GM12878 (cell line): ENCODE data around the gene ABCG2. TPM values are rescaled to one million over a fixed set of nuclear protein-coding genes. Genes with fewer than 3 reads are reported as not detected.

Experiments used
- ATAC-seq: fragments of 200-7000 bp; cut with Tn5 transposase; 3 replicates; pipeline ENCODE4 v1.9.1; 2020; ENCODE audit warnings: mild to moderate bottlenecking, moderate library complexity
- BruUV-seq: library from RNA; stranded (reverse); fragments of 400-500 nt; replicated peaks from 2 replicates; lab custom pipeline; 2021; lab: Mats Ljungman, UMichigan
- CTCF ChIA-PET: fragments of 300-600 bp; sonication (Branson Sonifier 250); formaldehyde crosslinking; extraction: SDS; loops from one replicate; lab custom pipeline; 2021; ENCODE audit warnings: inconsistent platforms; lab: Yijun Ruan, JAX
- POLR2A ChIA-PET: fragments of 350-600 bp; formaldehyde crosslinking; extraction: SDS; loops from one replicate; lab custom pipeline; 2021; ENCODE audit warnings: inconsistent platforms; lab: Charles Lee
- RAD21 ChIA-PET: fragments of 300-600 bp; sonication (Branson Sonifier 250); formaldehyde crosslinking; loops from one replicate; lab custom pipeline; 2023; ENCODE audit warnings: antibody characterized with exemption; ENCODE audit not compliant: unreplicated experiment; lab: Charles Lee
- SMC1A ChIA-PET: fragments of 300-600 bp; sonication (Branson Sonifier 250); formaldehyde crosslinking; loops from one replicate; lab custom pipeline; 2023; ENCODE audit not compliant: unreplicated experiment, uncharacterized antibody; lab: Charles Lee
- DNase-seq: peaks from one replicate; pipeline ENCODE4 v3.0.0-alpha.2; 2011; ENCODE audit warnings: low read depth, low spot score
- FAIRE-seq: peaks from 3 replicates; lab custom pipeline; 2011; peaks lifted over from hg19 to GRCh38; lab: Jason Lieb, UNC
- H2AFZ ChIP-seq: 2 replicates; pipeline ENCODE4 v1.6.0; 2011; ENCODE audit warnings: low read depth, low read length, control low read depth; ENCODE audit not compliant: control insufficient read depth
- H3K27ac ChIP-seq: 2 replicates; pipeline ENCODE4 v1.5.1; 2011; ENCODE audit warnings: control low read depth; ENCODE audit not compliant: control insufficient read depth, insufficient read depth
- H3K27me3 ChIP-seq, 2 experiments: replicated peaks in 1 of 2; 2 replicates each; pipeline versions ENCODE4 v1.6.0 to v1.6.1; 2011; ENCODE audit warnings: low read length in 1 of 2; ENCODE audit not compliant: control insufficient read depth in 2 of 2, insufficient read depth in 2 of 2
- H3K36me3 ChIP-seq, 2 experiments: 2 replicates each; pipeline ENCODE4 v1.5.1; 2011; ENCODE audit warnings: low read length in 1 of 2; ENCODE audit not compliant: control insufficient read depth in 2 of 2, insufficient read depth in 2 of 2
- H3K4me1 ChIP-seq: 2 replicates; pipeline ENCODE4 v1.6.1; 2011; ENCODE audit warnings: mild to moderate bottlenecking, low read length, moderate library complexity, mixed read lengths; ENCODE audit not compliant: control insufficient read depth, insufficient read depth
- H3K4me2 ChIP-seq: 2 replicates; pipeline ENCODE4 v1.6.0; 2011; ENCODE audit warnings: control low read depth; ENCODE audit not compliant: control insufficient read depth, insufficient read depth
- H3K4me3 ChIP-seq: fragments of 200-600 bp; sonication (generic); 2 replicates; pipeline ENCODE4 v1.5.1; 2016
- H3K79me2 ChIP-seq: 2 replicates; pipeline ENCODE4 v1.6.0; 2011; ENCODE audit warnings: low read length; ENCODE audit not compliant: control insufficient read depth, insufficient read depth
- H3K9ac ChIP-seq: 2 replicates; pipeline ENCODE4 v1.8.0; 2011; ENCODE audit warnings: low read length, control low read depth, mixed read lengths; ENCODE audit not compliant: control insufficient read depth, insufficient read depth
- H3K9me3 ChIP-seq: replicated peaks from 3 replicates; pipeline ENCODE4 v1.5.1; 2011; ENCODE audit warnings: mild to moderate bottlenecking, low read length; ENCODE audit not compliant: control insufficient read depth, insufficient read depth
- H4K20me1 ChIP-seq: 2 replicates; pipeline ENCODE4 v1.6.0; 2011; ENCODE audit not compliant: control insufficient read depth, insufficient read depth
- CBFB ChIP-seq: IDR thresholded peaks from 2 replicates; pipeline ENCODE4 v1.6.1; 2016; ENCODE audit warnings: antibody characterized with exemption, low read depth
- CHD4 ChIP-seq: fragments of 200-600 bp; sonication (generic); IDR thresholded peaks from 2 replicates; pipeline ENCODE4 v1.6.1; 2016; ENCODE audit warnings: mild to moderate bottlenecking
- EZH2 ChIP-seq: IDR thresholded peaks from 2 replicates; pipeline ENCODE4 v1.6.1; 2012; ENCODE audit warnings: low read depth, mild to moderate bottlenecking, control low read depth, inconsistent platforms, low read length, borderline replicate concordance; ENCODE audit not compliant: control insufficient read depth
- POLR2A ChIP-seq: IDR thresholded peaks from 2 replicates; pipeline ENCODE4 v1.6.1; 2011; ENCODE audit warnings: low read depth, mild to moderate bottlenecking, low read length
- RAD51 ChIP-seq: fragments of 450-650 bp; IDR thresholded peaks from 2 replicates; pipeline ENCODE4 v1.6.1; 2016; ENCODE audit warnings: moderate library complexity, mild to moderate bottlenecking, inconsistent platforms
- RB1 ChIP-seq: fragments of 450-650 bp; formaldehyde crosslinking; IDR thresholded peaks from 2 replicates; pipeline ENCODE4 v1.6.1; 2017; ENCODE audit warnings: mild to moderate bottlenecking, borderline replicate concordance
- STAT1 ChIP-seq: fragments of 450-650 bp; conservative IDR thresholded peaks from 2 replicates; pipeline ENCODE4 v1.6.1; 2014; ENCODE audit warnings: antibody characterized with exemption, mild to moderate bottlenecking
- TARDBP ChIP-seq: IDR thresholded peaks from 2 replicates; pipeline ENCODE4 v1.6.1; 2016; ENCODE audit warnings: borderline replicate concordance
- TCF12 ChIP-seq: IDR thresholded peaks from 2 replicates; pipeline ENCODE4 v1.6.1; 2011; ENCODE audit warnings: low read depth, mild to moderate bottlenecking, low read length
- ZNF622 ChIP-seq: fragments of 450-650 bp; IDR thresholded peaks from 2 replicates; pipeline ENCODE4 v1.6.1; 2017; ENCODE audit warnings: mild to moderate bottlenecking, inconsistent platforms
- WGBS: methylation state at CpG from one replicate; pipeline ENCODE4 v1.1.6; 2016; ENCODE audit warnings: low lambda C conversion rate; ENCODE audit not compliant: insufficient replicate concordance, insufficient coverage; ENCODE audit errors: missing lambda C conversion rate; 5-methylcytosine and 5-hydroxymethylcytosine counted together
- in situ Hi-C: fragments of 300-500 bp; cut with MboI; formaldehyde crosslinking; loops from 9 replicates; pipeline ENCODE4 v1.14.3; 2018; ENCODE audit warnings: mixed read lengths
- intact Hi-C: fragments of 100-400 bp; cut with micrococcal nuclease; formaldehyde crosslinking; loops from one replicate; pipeline ENCODE4 v1.14.2; 2022; ENCODE audit not compliant: unreplicated experiment
- polyA plus RNA-seq, 11 experiments: library from polyadenylated mRNA; depleted of rRNA in 4 of 11; unstranded in 6 of 11; stranded (reverse) in 5 of 11; fragments of >200 nt; fragmentation: Nextera tagmentation in 4 of 11; fragmentation: Illumina TruSeq in 1 of 11; extraction: Ambion mirVana in 4 of 11; extraction: Trizol in 1 of 11; gene quantifications; 1 replicate in 1 of 11; 2 replicates in 10 of 11; pipeline versions ENCODE4 v1.2.1 to v1.2.3, GENCODE V29; 2011 to 2016; ENCODE audit warnings: inconsistent platforms in 2 of 11, missing spikeins in 2 of 11, low read depth in 1 of 11
- total RNA-seq, 4 experiments: library from RNA; depleted of rRNA in 3 of 4; stranded (reverse); fragments of >200 nt in 3 of 4; fragmentation: Illumina TruSeq in 1 of 4; extraction: Trizol in 1 of 4; gene quantifications; 2 replicates each; pipeline versions ENCODE4 v1.2.1 to v1.2.3, GENCODE V29; 2013 to 2021
- TF ChIP-seq, protein P1 (sequence below): fragments of 450-650 bp; conservative IDR thresholded peaks from 2 replicates; pipeline ENCODE4 v1.6.1; 2017; ENCODE audit warnings: mild to moderate bottlenecking, moderate library complexity
- TF ChIP-seq, protein P2 (sequence below): IDR thresholded peaks from 2 replicates; pipeline ENCODE4 v1.6.1; 2012; ENCODE audit warnings: mild to moderate bottlenecking, low read depth, low read length

The ABCG2 gene
- total and polyA plus RNA-seq, 10 of the 15 experiments (the other 5 are each of a cell fraction or from before 2014, with no cell fraction given): 0.03 to 0.06 (median 0.04) TPM; not detected in 7

DNA sequence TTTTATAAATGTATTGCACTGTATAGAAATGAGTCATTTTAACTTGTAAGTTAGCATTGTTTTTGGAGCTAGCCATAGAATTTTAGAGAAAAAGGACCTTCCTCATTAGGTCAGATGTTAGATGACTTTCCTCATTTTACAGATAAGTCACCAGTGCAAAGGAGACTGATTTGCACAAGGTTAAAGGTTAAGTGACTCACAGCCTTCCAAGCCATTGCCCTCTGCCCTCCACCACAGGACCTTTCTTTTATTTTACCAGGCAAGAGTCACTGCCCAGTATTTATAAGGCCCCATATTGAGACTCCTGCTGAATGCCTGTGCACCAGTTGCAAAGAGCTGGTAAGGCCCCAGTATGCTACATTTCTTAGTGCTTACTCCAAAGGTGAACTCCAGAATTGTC, 4.2 kb upstream of the ABCG2 start:
- H3K79me2 ChIP-seq: no peaks in the 10 kb centered on the region
- intact Hi-C loops: no loop called here
- H3K4me3 ChIP-seq: no peak overlapping the region
- H3K27me3 ChIP-seq: peaks cover 4 to 5% of the 10 kb centered on the region in 2 experiments; a peak in 3 of 4 replicates
- TF ChIP-seq RAD51 (no peak), POLR2A (no peak)
- TF ChIP-seq, protein P1, sequence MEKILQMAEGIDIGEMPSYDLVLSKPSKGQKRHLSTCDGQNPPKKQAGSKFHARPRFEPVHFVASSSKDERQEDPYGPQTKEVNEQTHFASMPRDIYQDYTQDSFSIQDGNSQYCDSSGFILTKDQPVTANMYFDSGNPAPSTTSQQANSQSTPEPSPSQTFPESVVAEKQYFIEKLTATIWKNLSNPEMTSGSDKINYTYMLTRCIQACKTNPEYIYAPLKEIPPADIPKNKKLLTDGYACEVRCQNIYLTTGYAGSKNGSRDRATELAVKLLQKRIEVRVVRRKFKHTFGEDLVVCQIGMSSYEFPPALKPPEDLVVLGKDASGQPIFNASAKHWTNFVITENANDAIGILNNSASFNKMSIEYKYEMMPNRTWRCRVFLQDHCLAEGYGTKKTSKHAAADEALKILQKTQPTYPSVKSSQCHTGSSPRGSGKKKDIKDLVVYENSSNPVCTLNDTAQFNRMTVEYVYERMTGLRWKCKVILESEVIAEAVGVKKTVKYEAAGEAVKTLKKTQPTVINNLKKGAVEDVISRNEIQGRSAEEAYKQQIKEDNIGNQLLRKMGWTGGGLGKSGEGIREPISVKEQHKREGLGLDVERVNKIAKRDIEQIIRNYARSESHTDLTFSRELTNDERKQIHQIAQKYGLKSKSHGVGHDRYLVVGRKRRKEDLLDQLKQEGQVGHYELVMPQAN: no peak
- TF ChIP-seq, all 136 proteins: peak for 0
- no TSS peak for BruUV-seq
- POLR2A ChIA-PET: no interaction called here
- Histone ChIP-seq H3K9ac (no peak overlapping the region), H3K27ac (no peak overlapping the region), H3K36me3 (no peaks in the 10 kb centered on the region), H3K4me2 (no peak overlapping the region), H3K4me1 (peaks cover 2% of the 10 kb centered on the region; the same call in 1 of the 2 replicates), H4K20me1 (no peaks in the 10 kb centered on the region), H2AFZ (no peak overlapping the region), H3K9me3 (no peaks in the 10 kb centered on the region)
- DNase-seq: no peak
- SMC1A ChIA-PET: interaction anchor here (0.6 kb wide), 1 partner anchor 174 kb away, joined by 3 read pairs; no protein-coding TSS in a partner anchor
- RAD21 ChIA-PET: no interaction called here
- CTCF ChIA-PET: no interaction called here
- no peak for FAIRE-seq
- in situ Hi-C loops: no loop called here
- no peak for ATAC-seq

DNA sequence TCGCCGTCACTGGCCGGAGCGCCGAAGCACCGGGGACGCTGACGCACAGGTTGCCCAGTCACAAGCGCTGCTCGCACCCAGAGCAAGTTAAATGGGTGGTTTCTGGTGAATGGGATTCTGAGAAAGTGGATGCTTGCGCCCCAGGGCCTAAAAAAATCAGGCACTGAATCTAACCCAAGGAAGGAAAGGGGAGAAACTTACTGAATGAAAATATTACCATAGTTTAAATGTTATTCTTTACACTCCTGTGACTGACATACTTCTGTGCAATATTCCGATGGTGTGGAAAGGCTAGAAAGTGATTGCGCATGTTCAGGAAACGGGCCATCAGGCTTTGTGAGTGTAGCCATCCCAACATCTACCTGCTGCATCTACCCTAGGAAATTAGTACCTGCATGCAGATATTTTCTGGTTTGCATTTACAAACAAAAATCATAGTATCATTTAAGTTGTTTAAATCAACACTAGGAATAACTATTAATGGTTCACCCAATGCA, 838 bp upstream of the ABCG2 start:
- Histone ChIP-seq H4K20me1 (no peaks in the 10 kb centered on the region), H3K36me3 (no peaks in the 10 kb centered on the region), H3K4me1 (peaks cover 2% of the 10 kb centered on the region; the same call in 1 of the 2 replicates), H3K9me3 (no peaks in the 10 kb centered on the region), H3K79me2 (no peaks in the 10 kb centered on the region), H3K9ac (no peak overlapping the region; the same call in 1 of the 2 replicates), H3K27me3 (peaks cover 4 to 5% of the 10 kb centered on the region in 2 experiments; a peak in 3 of 4 replicates), H2AFZ (peak overlapping the region; percentile 47; the same call in 1 of the 2 replicates), H3K4me2 (peak overlapping the region; percentile 88), H3K4me3 (peak overlapping the region; percentile 61; the same call in 1 of the 2 replicates), H3K27ac (no peak overlapping the region)
- DNase-seq: no peak
- CTCF ChIA-PET: no interaction called here
- POLR2A ChIA-PET: no interaction called here
- in situ Hi-C loops: no loop called here
- WGBS: 21% methylated on average over 14 of the region's 14 CpGs
- TF ChIP-seq CHD4: no peak
- no peak for TF ChIP-seq TCF12
- TF ChIP-seq RB1: no peak
- TF ChIP-seq CBFB: no peak
- no peak for TF ChIP-seq TARDBP
- TF ChIP-seq, protein P2, sequence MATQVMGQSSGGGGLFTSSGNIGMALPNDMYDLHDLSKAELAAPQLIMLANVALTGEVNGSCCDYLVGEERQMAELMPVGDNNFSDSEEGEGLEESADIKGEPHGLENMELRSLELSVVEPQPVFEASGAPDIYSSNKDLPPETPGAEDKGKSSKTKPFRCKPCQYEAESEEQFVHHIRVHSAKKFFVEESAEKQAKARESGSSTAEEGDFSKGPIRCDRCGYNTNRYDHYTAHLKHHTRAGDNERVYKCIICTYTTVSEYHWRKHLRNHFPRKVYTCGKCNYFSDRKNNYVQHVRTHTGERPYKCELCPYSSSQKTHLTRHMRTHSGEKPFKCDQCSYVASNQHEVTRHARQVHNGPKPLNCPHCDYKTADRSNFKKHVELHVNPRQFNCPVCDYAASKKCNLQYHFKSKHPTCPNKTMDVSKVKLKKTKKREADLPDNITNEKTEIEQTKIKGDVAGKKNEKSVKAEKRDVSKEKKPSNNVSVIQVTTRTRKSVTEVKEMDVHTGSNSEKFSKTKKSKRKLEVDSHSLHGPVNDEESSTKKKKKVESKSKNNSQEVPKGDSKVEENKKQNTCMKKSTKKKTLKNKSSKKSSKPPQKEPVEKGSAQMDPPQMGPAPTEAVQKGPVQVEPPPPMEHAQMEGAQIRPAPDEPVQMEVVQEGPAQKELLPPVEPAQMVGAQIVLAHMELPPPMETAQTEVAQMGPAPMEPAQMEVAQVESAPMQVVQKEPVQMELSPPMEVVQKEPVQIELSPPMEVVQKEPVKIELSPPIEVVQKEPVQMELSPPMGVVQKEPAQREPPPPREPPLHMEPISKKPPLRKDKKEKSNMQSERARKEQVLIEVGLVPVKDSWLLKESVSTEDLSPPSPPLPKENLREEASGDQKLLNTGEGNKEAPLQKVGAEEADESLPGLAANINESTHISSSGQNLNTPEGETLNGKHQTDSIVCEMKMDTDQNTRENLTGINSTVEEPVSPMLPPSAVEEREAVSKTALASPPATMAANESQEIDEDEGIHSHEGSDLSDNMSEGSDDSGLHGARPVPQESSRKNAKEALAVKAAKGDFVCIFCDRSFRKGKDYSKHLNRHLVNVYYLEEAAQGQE: no peak
- no peak for TF ChIP-seq STAT1
- TF ChIP-seq ZNF622: no peak
- TF ChIP-seq EZH2: no peak
- intact Hi-C loops: no loop called here
- no peak for FAIRE-seq
- BruUV-seq: no TSS peak
- RAD21 ChIA-PET: no interaction called here
- ATAC-seq: peak; percentile 32; the same call in 1 of the 3 replicates
- SMC1A ChIA-PET: no interaction called here
